Gastroesophageal sphincter (tissue), 4 donors: ENCODE data around the gene MRPL57. TPM values are rescaled to one million over a fixed set of nuclear protein-coding genes. Genes with fewer than 3 reads are reported as not detected.
"Not testable (repeated sequence)": the region's sequence is repeated elsewhere in the genome, so short reads cannot be mapped to it uniquely, and the experiment has no call there.

Experiments
- ATAC-seq: fragments of 150-250 bp; one replicate; pipeline ENCODE4 v1.9.1; 2016; ENCODE audit warnings: mild to moderate bottlenecking, moderate library complexity
- H3K27ac ChIP-seq, 4 donors: fragments of 200-600 bp; sonication (generic) in 3 of 4; 1 replicate in 3 of 4; 2 replicates in 1 of 4; pipeline ENCODE4 v1.5.1; 2016 to 2019
- H3K27me3 ChIP-seq: fragments of 200-600 bp; sonication (generic); one replicate; pipeline ENCODE4 v1.5.1; 2019
- H3K36me3 ChIP-seq, 2 donors: fragments of 200-600 bp; sonication (generic); one replicate each; pipeline ENCODE4 v1.5.1; 2019; ENCODE audit warnings: control low read depth in 1 of 2
- H3K4me1 ChIP-seq, 3 donors: fragments of 200-600 bp; sonication (generic); 1 replicate in 2 of 3; 2 replicates in 1 of 3; pipeline ENCODE4 v1.5.1; 2016 to 2019; ENCODE audit warnings: control low read depth in 2 of 3
- H3K4me3 ChIP-seq, 2 donors: fragments of 200-600 bp; sonication (generic); one replicate each; pipeline ENCODE4 v1.5.1; 2019; ENCODE audit warnings: mild to moderate bottlenecking in 1 of 2, moderate library complexity in 1 of 2
- H3K9me3 ChIP-seq, 3 donors: fragments of 200-600 bp; sonication (generic); one replicate each; pipeline ENCODE4 v1.5.1; 2017 to 2019; ENCODE audit warnings: control low read depth in 2 of 3
- EP300 ChIP-seq: sonication (generic); formaldehyde crosslinking; IDR thresholded peaks from one replicate; pipeline ENCODE4 v1.6.1; 2017; ENCODE audit warnings: antibody characterized with exemption, mild to moderate bottlenecking
- POLR2A ChIP-seq, 2 donors: fragments of 450-650 bp; IDR thresholded peaks; one replicate each; pipeline ENCODE4 v1.6.1; 2017; ENCODE audit warnings: antibody characterized with exemption in 2 of 2, mild to moderate bottlenecking in 2 of 2, moderate library complexity in 1 of 2
- POLR2AphosphoS5 ChIP-seq: sonication (generic); formaldehyde crosslinking; IDR thresholded peaks from one replicate; pipeline ENCODE4 v1.6.1; 2017; ENCODE audit warnings: antibody characterized with exemption
- WGBS, 2 donors: methylation state at CpG; one replicate each; pipeline ENCODE4 v1.1.5; 2018; ENCODE audit warnings: low coverage in 1 of 2; 5-methylcytosine and 5-hydroxymethylcytosine counted together
- total RNA-seq, 4 donors: library from RNA; depleted of rRNA; stranded (reverse); fragments of >200 nt; gene quantifications; one replicate each; pipeline ENCODE4 v1.1.0, GENCODE V29; 2016
- TF ChIP-seq, protein P1 (sequence below), 4 experiments: fragments of 200-600 bp in 2 of 4; fragments of 450-650 bp in 2 of 4; sonication (generic) in 1 of 4; IDR thresholded peaks; one replicate each; pipeline ENCODE4 v1.5.1; 2017 to 2019; ENCODE audit warnings: antibody characterized with exemption in 4 of 4, mild to moderate bottlenecking in 2 of 4, moderate library complexity in 2 of 4

The MRPL57 gene
- total RNA-seq, 4 donors from 2014 or later: 19.8 to 50.3 (median 28.6) TPM

DNA sequence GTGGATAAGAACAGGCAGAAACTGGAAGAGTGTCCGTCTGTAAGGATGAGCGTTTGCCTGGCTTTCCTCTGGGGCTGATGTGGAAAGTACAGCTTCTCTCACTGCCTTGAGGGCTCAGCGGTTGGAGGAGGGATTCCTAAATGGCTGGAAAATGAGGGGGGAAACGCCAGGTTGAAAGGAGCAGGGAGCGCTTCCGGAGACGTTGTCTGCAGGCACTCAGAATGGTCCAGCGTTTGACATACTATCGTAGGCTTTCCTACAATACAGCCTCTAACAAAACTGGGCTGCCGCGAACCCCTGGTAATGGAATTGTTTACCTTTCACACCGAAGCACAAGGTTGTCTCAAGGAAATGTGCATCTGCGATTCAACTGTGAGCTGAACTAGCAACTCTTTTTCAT, 39.9 kb downstream of the MRPL57 start:
- H3K36me3 ChIP-seq: no peaks in the 10 kb centered on the region
- H3K27me3 ChIP-seq: peaks cover 10% of the 10 kb centered on the region
- WGBS, 2 donors: 0 to 13% methylated on average over 7 to 8 of the region's 13 CpGs
- H3K4me3 ChIP-seq: no peak overlapping the region
- H3K27ac ChIP-seq: no peak overlapping the region
- peaks cover 0 to 10% (median 0%) of the 10 kb centered on the region in 3 donors for H3K9me3 ChIP-seq
- no peaks in the 10 kb centered on the region for H3K4me1 ChIP-seq
- ATAC-seq: no peak
- TF ChIP-seq, protein P1, sequence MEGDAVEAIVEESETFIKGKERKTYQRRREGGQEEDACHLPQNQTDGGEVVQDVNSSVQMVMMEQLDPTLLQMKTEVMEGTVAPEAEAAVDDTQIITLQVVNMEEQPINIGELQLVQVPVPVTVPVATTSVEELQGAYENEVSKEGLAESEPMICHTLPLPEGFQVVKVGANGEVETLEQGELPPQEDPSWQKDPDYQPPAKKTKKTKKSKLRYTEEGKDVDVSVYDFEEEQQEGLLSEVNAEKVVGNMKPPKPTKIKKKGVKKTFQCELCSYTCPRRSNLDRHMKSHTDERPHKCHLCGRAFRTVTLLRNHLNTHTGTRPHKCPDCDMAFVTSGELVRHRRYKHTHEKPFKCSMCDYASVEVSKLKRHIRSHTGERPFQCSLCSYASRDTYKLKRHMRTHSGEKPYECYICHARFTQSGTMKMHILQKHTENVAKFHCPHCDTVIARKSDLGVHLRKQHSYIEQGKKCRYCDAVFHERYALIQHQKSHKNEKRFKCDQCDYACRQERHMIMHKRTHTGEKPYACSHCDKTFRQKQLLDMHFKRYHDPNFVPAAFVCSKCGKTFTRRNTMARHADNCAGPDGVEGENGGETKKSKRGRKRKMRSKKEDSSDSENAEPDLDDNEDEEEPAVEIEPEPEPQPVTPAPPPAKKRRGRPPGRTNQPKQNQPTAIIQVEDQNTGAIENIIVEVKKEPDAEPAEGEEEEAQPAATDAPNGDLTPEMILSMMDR (IDR thresholded peaks at IDR 0.05): no peak

DNA sequence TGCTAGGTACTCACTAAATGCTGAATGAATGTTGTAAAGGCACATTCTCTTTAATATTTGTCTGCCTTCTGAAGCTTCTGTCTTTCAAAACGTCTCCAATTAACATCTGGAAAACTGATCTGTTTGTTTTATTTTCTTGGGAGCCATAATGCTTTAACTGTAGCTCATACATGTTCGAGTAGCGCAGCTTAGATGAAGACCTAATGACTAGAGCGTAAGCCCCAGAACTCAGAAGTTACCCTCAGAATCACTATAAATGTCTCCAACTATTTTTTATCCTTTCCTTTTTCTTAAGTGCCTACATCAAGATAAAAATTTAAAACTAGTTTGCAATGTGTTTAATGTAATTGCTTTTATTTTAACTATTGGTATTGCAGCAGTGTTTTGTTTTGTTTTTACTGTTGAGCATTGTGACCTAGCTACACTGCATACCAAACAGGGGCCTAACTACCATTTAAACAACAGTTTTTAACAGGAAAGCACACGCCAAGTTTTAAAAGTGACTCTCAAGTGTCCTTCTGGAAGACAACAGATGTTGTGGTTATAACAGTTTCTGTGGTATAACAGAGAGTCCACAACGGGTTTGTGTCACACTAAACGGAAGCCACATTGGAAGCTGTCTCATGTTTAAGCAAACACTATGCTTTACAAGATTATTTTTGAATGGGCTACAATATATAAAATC, 42.0 kb downstream of the MRPL57 start:
- no peak overlapping the region for H3K4me3 ChIP-seq
- no peaks in the 10 kb centered on the region for H3K4me1 ChIP-seq
- H3K27ac ChIP-seq: no peak overlapping the region
- TF ChIP-seq POLR2AphosphoS5 (no peak), EP300 (no peak), POLR2A (IDR thresholded peaks at IDR 0.05) (no peak)
- TF ChIP-seq, protein P1 (IDR thresholded peaks at IDR 0.05): no peak
- no peaks in the 10 kb centered on the region for H3K36me3 ChIP-seq
- H3K27me3 ChIP-seq: no peaks in the 10 kb centered on the region
- no peak for ATAC-seq
- peaks cover 0 to 21% (median 0%) of the 10 kb centered on the region in 3 donors for H3K9me3 ChIP-seq
- 46 to 52% methylated on average over 7 of the region's 7 CpGs for WGBS, 2 donors

DNA sequence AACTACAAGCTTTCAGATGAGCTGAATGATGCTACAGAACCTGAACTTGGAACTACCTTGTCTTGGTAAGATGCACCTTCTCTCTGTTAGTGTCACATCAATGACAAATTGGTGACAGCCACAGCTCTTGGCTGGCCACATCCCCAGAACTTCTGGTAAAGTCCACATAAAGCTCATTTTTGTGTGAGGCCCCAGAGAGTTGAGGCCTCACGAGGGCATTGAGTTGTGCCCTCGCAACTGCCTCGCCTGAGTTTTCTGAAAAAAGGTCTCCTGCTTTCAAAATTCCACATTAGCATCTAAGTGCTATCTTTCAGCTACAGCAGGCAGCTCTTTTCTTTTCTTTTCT, 42.6 kb downstream of the MRPL57 start:
- ATAC-seq: no peak

DNA sequence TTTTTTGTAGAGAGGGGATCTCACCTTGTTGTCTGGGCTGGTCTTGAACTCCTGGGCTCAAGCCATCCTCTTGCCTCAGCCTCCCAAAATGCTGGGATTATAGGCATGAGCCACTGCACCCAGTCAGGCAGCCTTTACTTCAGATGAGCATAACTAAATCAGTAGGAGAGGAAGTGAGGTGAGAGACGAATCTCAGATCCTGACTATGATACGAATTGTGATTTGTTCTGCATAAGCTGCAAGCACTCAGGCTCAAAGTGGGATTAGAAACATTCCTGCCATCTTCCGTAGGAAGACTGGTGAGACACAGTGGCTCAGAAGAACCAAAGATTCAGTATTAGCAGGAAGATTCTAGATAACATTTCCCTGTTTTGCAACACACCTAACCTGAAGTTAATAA, 43.3 kb downstream of the MRPL57 start:
- peaks cover 0 to 21% (median 0%) of the 10 kb centered on the region in 3 donors for H3K9me3 ChIP-seq
- H3K4me3 ChIP-seq, H3K27ac ChIP-seq, H3K27me3 ChIP-seq, H3K36me3 ChIP-seq, H3K4me1 ChIP-seq, ATAC-seq: not testable (repeated sequence)
- 70 to 88% methylated on average over 2 to 3 of the region's 3 CpGs for WGBS, 2 donors

More for the DNA sequence above, 42.6 kb downstream of the MRPL57 start:
- H3K36me3 ChIP-seq: no peaks in the 10 kb centered on the region
- H3K4me3 ChIP-seq: no peak overlapping the region
- H3K9me3 ChIP-seq: peaks cover 0 to 21% (median 0%) of the 10 kb centered on the region in 3 donors
- H3K27me3 ChIP-seq: no peaks in the 10 kb centered on the region
- no peak overlapping the region for H3K27ac ChIP-seq
- TF ChIP-seq EP300 (no peak), POLR2A (IDR thresholded peaks at IDR 0.05) (no peak), POLR2AphosphoS5 (no peak)
- TF ChIP-seq, protein P1 (IDR thresholded peaks at IDR 0.05): no peak
- 84% methylated on average over 3 of the region's 3 CpGs; no CpG with 5 or more reads in 1 of the 2 donors for WGBS, 2 donors
- H3K4me1 ChIP-seq: no peaks in the 10 kb centered on the region

DNA sequence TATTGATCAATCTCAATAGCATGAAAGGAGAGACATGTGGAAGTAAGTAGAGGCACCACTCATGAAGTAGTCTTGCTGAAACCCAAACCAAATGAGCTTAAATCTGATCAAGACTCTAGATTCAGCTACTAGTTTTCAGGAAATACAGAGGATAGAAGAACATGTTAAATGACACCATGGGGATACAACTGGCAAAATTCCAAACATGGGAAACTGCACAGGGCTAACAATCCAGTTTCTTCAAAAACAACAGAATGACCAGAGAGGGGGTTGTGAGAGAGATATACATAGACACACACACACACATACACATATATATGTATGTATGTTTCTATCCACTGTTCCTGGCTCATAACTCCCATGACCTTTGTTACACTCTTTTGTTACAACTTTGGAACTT, 44.8 kb downstream of the MRPL57 start:
- no peak for ATAC-seq
- H3K4me1 ChIP-seq: no peaks in the 10 kb centered on the region
- no peak for TF ChIP-seq POLR2A (IDR thresholded peaks at IDR 0.05)
- TF ChIP-seq EP300: no peak
- TF ChIP-seq, protein P1 (IDR thresholded peaks at IDR 0.05): no peak
- TF ChIP-seq POLR2AphosphoS5: no peak
- peaks cover 0 to 21% (median 0%) of the 10 kb centered on the region in 3 donors for H3K9me3 ChIP-seq
- no peak overlapping the region for H3K27ac ChIP-seq
- H3K4me3 ChIP-seq: no peak overlapping the region
- H3K27me3 ChIP-seq: no peaks in the 10 kb centered on the region
- no peaks in the 10 kb centered on the region for H3K36me3 ChIP-seq
